Measurements from ENCODE around the gene AMZ1. TPM values are rescaled to one million over a fixed set of nuclear protein-coding genes. Genes with fewer than 3 reads are reported as not detected.

Gene AMZ1
- total and polyA plus RNA-seq, 7 donors, result under 0.01 to 1.4 (median 0.28) TPM; not detected in 3

DNA sequence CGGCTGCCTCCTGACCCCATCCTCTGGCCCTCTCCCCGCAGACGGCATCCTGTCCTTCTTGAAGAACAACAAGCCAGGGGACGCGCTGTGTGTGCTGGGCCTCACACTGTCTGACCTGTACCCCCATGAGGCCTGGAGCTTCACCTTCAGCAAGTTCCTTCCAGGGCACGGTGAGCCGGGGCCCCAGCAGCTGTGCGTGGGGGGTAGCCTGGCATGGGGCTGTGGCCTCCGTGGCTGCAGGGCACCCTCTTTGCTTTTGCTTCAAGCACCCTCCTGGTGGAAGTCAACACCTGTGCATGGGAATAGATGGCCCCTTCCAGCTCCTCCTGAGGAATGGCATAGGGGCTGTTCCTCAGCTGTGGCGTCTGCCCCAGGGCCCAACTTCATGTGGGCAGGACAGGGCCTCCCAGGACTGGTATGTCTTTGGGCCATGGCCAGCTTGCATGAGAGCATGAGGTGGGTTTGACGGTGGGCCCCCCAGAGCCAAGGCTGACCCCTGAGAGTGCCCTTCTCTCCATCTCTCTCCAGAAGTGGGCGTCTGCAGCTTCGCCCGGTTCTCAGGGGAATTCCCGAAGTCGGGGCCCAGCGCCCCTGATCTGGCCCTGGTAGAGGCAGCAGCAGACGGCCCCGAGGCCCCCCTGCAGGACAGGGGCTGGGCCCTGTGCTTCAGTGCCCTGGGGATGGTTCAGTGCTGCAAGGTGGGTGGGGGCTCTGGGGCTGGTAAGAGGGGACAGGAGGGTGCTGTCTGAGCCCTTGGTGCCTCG, 20.7 kb downstream of the AMZ1 start:
- Histone ChIP-seq H3K36me3 (no peaks in the 10 kb centered on the region), H3K27ac (no peak overlapping the region), H3K27me3 (no peaks in the 10 kb centered on the region), H3K4me1 (peaks cover 0 to 14% (median 10%) of the 10 kb centered on the region in 4 donors), H3K4me3 (no peak overlapping the region), H3K9me3 (no peaks in the 10 kb centered on the region)
- DNase-seq, result no peak
- WGBS, 2 donors, result 86 to 87% methylated on average over 20 of the region's 20 CpGs
- no peak for TF ChIP-seq CTCF (IDR thresholded peaks at IDR 0.05)
- no peak for TF ChIP-seq EP300 (IDR thresholded peaks at IDR 0.05)
- intact Hi-C loops (cut with DNase I), result no loop called here

DNA sequence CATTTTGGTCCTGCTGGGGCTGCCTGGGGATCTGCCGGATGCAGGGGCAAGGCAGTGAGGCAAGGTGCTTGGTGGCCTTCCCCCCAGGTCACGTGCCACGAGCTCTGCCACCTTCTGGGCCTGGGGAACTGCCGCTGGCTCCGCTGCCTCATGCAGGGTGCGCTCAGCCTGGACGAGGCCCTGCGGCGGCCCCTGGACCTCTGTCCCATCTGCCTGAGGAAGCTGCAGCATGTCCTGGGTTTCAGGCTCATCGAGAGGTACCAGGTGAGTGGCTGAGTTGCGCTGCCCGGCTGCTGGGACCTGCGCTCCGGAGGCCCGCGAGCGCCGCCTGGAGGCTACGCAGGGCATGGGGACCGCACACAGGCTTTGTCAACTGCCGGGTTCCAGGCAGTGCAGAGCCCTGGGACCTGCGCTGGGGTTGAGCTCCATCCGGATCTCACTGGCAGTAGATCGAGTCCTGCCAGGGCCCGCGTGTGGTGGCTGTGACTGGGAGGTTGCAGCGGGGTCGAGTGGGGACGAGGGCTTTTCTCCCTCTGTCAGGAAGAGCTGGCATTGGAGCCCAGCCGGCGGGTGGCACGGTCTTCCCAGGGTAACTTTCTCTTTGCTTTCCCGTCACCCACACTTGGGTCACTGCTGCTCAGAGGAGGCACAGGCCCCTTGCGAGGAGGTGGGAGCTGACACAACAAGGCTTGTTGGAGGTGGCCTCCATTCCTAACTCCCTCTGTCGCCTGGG, 21.7 kb downstream of the AMZ1 start:
- H3K4me3 ChIP-seq, result no peak overlapping the region
- no peak overlapping the region for H3K27ac ChIP-seq
- no peaks in the 10 kb centered on the region for H3K36me3 ChIP-seq
- DNase-seq, result no peak
- intact Hi-C loops (cut with DNase I), result no loop called here
- no peaks in the 10 kb centered on the region for H3K9me3 ChIP-seq
- TF ChIP-seq CTCF (IDR thresholded peaks at IDR 0.05) (peak; percentile 23 to 88 (median 74)), POLR2A (IDR thresholded peaks at IDR 0.05) (no peak)
- 19 to 33% methylated on average over 35 of the region's 35 CpGs for WGBS, 2 donors
- peaks cover 0 to 14% (median 10%) of the 10 kb centered on the region in 4 donors for H3K4me1 ChIP-seq
- no peaks in the 10 kb centered on the region for H3K27me3 ChIP-seq

DNA sequence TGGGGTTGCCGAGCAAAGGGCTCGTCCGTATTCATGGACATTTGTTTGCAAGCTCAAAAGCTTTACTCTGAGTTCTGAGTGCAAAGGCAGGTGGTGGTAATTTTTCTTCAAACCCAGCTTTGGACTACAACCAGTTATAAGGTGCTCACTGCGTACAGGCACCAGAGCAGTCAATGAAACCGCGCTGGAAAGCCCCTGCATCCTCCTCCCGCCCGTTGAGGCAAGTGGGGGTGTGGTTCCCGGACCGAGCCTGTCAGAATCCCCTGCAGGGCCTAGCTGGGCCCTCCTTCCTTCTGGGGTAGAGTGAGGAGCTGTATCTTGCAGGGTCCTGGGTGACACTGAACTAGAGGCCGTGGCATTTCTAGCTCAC, 22.3 kb downstream of the AMZ1 start:
- DNase-seq, result no peak
- H3K4me3 ChIP-seq, result no peak overlapping the region
- intact Hi-C loops (cut with DNase I), result no loop called here
- H3K27ac ChIP-seq, result no peak overlapping the region
- no peaks in the 10 kb centered on the region for H3K36me3 ChIP-seq
- peaks cover 0 to 14% (median 10%) of the 10 kb centered on the region in 4 donors for H3K4me1 ChIP-seq
- 43 to 75% methylated on average over 11 of the region's 11 CpGs for WGBS, 2 donors
- TF ChIP-seq EP300 (IDR thresholded peaks at IDR 0.05) (no peak), CTCF (IDR thresholded peaks at IDR 0.05) (no peak), POLR2A (IDR thresholded peaks at IDR 0.05) (no peak), POLR2AphosphoS5 (IDR thresholded peaks at IDR 0.05) (no peak)
- H3K27me3 ChIP-seq, result no peaks in the 10 kb centered on the region
- H3K9me3 ChIP-seq, result no peaks in the 10 kb centered on the region

DNA sequence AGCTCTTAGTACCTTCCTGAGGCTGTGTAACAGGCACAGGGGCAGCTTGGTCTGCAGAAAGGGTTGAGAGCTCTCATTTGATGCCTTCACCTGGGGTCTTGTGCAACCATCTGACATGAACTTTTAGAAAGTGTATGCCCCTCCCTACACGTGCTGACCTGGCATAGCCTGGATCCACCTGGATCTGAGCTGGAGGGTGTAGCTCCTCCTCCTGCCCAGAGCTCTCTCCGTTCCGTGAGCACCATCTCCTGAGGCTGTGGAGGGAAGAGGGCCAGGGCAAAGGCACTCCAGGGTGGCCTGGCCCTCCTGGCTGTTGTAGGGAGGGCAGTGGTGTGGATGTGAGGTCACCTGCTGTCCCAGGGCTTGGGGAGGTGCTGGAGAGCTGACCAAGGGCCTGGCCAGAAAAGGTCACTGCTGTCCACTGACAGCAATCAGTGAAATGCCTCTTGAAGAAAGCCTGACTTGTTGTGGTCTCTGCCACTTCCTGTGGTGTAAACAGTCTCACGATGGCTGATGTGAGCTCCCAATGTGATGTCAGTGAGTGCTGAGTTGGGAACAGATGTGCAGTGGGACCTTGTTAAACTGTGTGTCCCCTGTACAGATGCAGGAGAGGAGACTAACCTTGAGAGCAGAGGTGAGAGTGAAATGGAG, 23.0 kb downstream of the AMZ1 start:
- no peak for TF ChIP-seq CTCF (IDR thresholded peaks at IDR 0.05)
- TF ChIP-seq POLR2A (IDR thresholded peaks at IDR 0.05), result no peak
- intact Hi-C loops (cut with DNase I), result no loop called here

More for the DNA sequence above, 23.0 kb downstream of the AMZ1 start:
- Histone ChIP-seq H3K4me1 (peaks cover 0 to 16% (median 14%) of the 10 kb centered on the region in 4 donors), H3K4me3 (no peak overlapping the region), H3K9me3 (no peaks in the 10 kb centered on the region), H3K27ac (no peak overlapping the region), H3K27me3 (no peaks in the 10 kb centered on the region), H3K36me3 (no peaks in the 10 kb centered on the region)
- no peak for DNase-seq
- 46 to 49% methylated on average over 4 of the region's 4 CpGs for WGBS, 2 donors

Measured in sigmoid colon (tissue), 7 donors.